ENCODE data around the gene LGMN.

LGMN gene

DNA sequence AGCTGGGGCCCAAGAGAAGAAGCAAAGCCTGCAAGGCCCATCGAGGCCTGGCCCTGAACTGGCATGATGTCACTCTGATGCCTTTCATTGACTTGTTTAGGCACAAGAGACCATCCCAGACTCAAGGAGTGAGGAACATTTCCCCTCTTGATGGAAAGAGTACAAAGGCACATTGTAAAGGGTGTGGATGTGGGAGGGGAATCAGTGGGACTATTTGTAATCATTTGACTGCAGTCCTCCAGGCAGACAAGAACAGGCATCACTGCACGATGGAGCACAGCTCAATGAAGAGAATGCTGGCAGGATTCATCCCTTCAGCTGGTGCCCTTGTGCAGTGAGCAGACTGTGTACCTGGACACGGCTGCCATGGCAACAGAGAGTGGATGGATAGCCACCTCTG, 87.9 kb downstream of the LGMN start:
- TF ChIP-seq GATA3 (IDR thresholded peaks at IDR 0.05; ENCODE audit: low read depth, low read length) = no peak
- no peak for TF ChIP-seq GATA2 (IDR thresholded peaks at IDR 0.05; ENCODE audit: low read depth, low read length)

DNA sequence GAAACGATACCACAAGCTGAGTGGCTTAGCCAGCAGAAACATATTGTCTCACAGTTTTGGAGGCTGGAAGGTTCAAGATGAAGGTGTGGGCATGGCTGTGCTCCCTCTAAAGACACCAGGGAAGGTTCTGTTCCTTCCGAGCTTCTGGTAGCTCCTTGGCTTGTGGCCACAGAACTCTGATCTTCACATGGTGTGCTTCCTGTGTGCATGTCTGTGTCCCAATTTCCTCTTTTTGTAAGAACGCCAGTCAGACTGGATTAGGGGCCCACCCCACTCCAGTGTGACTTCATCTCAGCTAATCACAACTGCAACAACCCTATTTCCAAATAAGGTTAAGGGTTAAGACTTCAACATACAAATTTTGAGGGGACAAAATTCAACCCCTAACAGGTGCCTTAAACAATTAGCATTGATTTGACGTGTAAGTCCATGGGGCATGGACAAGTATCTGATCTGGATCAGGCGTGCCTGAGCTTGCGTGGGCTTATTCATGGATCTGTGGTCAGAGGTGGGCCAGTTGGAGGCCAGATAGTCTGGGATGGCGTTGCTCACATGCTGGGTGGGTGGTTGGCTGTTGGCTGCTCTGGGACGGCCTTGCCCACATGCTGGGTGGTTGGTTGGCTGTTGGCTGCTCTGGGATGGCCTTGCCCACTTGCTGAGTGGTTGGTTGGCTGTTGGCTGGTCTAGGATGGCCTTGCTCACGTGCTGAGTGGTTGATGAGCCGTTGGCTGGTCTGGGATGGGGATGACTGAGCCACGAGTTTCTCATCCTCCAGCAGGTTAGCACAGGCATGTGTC, 88.5 kb downstream of the LGMN start:
- TF ChIP-seq GATA3 (IDR thresholded peaks at IDR 0.05; ENCODE audit: low read depth, low read length) = no peak
- TF ChIP-seq GATA2 (IDR thresholded peaks at IDR 0.05; ENCODE audit: low read depth, low read length) = no peak

DNA sequence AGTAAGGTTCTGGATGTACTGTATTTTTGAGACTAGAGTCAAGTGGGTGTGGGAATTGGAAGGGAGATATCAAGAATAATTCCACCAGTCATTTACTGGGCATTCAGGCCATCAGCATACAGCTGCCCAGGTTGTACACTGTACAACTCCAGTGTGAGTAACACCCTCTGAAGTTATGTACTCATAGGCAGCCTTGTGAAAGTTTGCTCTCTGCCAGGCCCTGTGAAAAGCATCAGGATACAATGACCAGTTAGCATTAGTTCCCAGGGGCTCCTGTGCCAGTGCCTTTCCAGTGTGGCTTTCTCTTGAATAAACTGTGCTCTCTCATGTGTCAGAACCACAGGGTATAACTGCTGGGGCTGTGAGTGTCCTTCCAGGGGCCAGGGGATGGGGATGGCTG, 89.7 kb downstream of the LGMN start:
- no peak for TF ChIP-seq GATA3 (IDR thresholded peaks at IDR 0.05; ENCODE audit: low read depth, low read length)
- TF ChIP-seq GATA2 (IDR thresholded peaks at IDR 0.05; ENCODE audit: low read depth, low read length) = no peak

DNA sequence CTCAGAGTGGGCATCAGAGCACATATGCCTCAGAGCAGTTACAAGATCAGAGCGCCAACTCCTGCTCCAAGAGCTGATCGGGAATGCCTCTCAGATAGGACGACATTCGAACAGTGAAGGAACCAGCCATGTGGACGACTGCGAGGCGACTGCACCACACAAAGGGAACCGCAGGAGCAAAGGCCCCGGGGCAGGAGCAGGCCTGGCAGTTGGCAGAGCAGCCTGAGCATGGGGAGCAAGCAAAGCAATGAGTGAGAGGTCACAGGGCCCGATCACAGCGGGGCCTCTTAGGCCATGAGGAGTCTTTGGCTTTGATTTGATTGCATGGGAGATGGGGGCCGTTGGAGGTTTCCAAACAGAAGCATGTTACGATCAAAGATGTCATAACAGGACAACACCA, 90.3 kb downstream of the LGMN start:
- no peak for TF ChIP-seq GATA3 (IDR thresholded peaks at IDR 0.05; ENCODE audit: low read depth, low read length)
- no peak for TF ChIP-seq GATA2 (IDR thresholded peaks at IDR 0.05; ENCODE audit: low read depth, low read length)

DNA sequence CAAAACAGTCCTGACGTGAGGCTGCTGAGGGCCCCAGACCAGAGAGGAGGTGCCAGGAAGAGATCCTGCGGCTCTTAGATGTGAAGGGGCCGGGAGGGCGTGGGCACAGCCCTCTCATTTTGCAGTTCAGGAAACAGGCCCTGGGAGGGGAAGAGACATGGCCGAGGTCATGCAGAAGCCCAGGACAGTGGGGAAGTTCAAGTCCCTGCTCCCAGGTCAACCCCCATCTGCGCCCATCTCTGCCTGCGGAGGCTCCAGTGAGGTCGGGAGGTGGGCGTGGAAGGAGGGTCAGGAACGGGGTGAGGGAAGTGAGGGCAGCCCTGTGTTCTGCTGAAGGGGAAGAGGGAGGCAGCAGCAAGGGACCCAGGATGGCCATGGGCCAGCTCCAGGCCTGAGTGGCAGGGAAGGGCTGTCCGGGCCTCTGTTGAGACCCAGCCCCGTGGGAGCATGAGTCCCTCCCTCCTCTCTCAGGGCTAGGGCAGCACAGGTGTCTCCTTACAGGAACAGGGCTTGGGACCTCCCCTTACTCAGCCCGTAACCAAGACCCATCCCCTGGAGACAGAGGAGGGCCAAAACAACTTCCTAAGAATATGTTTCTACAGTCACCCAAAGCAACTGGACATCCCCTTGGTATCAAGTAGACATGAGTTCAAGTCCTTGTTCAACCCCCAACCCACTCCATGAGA, 90.8 kb downstream of the LGMN start:
- TF ChIP-seq GATA3 (IDR thresholded peaks at IDR 0.05; ENCODE audit: low read depth, low read length) (no peak), GATA2 (IDR thresholded peaks at IDR 0.05; ENCODE audit: low read depth, low read length) (no peak)

DNA sequence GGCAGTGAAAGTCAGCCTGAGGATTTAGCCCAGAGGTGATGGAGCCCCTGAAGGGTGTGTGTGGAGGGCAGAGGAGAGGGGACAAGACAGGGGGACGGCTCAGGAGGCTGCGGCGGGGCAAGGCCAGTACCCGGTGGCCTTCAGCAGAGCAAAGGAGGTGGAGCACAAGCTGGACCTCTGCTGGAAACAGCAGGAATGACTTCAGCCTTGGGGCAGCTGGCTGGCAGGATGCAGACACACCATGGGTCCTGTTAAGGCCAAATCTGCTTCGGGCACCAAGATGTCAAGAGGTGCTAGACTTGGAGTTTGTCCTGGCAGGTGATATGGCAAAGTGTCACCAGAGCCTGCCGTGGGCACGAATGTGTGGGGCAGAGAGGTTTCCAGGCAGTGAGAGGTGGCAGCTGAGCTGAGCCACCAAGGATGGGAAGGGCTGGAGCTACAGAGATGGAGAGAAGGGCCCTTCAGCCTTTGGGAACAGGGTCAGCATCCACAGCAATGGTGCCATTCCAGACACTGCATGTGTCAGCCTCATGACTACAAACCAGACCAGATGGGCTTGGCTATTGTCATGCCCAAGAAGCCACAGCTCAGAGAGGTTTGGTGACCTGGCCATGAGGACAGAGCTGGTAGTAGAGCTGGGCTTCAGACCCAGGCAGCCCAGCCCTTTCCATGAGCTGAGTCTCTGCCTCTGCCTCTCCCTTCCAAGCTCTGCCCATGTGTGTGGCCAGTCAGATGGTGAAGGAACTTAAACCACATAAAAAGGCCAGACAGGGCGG, 91.9 kb downstream of the LGMN start:
- TF ChIP-seq GATA3 (IDR thresholded peaks at IDR 0.05; ENCODE audit: low read depth, low read length) (no peak), GATA2 (IDR thresholded peaks at IDR 0.05; ENCODE audit: low read depth, low read length) (no peak)

DNA sequence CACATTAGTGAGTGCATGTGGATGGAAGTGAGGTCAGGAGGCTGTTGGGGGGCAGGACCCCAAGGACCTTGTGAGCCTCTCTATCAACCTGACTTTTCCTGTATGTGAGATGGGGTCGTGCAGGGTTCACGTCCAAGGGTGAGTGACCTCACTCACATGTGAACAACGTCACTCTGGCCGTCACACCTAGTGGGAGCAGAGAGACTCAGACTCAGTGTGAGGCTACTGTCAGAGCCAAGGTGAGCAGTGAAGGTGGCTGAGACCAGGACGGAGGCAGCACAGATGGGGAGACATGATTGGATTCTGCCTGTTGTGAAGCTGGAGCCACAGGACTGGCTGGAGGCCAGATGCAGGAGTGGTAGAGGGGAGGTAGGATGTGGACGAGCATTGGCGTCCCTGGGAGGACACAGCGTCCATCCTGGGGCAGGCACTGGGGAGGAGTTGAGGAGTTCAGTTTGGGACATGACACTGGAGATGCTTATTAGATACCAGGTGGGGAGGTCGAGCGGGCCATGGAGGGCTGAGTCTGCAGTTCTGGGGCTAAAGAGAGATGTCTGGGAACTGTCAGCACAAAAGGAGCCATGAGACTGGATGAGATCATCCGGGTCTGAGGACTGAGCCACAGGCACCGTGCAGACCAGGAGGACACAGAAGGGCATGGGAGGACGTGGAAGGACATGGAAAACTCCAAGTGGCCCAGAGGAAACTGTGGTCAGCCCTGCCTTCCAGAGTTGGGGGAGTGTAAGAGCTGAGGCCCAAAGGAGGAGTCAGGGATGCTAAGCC, 92.8 kb downstream of the LGMN start:
- TF ChIP-seq GATA2 (IDR thresholded peaks at IDR 0.05; ENCODE audit: low read depth, low read length) = no peak
- no peak for TF ChIP-seq GATA3 (IDR thresholded peaks at IDR 0.05; ENCODE audit: low read depth, low read length)

DNA sequence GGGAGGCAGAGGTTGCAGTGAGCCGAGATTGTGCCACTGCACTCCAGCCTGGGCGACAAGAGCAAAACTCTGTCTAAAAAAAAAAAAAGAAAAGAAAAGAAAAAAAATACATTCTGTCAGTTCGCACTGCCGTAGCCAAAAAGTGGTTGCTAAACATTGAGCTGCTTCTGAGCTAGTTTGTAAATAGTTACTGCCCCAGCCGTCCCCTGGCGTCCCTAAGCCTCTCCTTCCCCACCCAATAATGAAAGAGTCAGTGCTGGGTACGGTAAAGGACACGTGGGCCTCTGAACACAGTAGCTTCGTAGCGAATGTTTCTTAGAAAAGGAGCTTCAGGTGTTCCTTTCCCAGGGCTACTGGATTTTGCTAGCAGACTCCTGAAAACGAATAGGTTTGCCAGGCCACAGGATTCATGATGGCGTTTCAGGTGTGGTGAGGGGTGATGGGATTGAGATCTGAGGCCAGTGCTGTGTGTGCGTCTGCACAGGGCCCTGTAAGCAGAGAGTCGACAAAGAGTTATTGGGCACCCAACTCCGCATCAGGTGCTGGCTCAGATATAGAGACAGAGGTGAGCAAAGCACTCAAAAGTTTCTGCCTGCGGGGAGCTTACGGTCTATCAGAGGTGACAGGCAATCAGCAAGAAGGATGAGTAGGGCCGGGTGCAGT, 94.1 kb downstream of the LGMN start:
- no peak for TF ChIP-seq GATA3 (IDR thresholded peaks at IDR 0.05; ENCODE audit: low read depth, low read length)
- no peak for TF ChIP-seq GATA2 (IDR thresholded peaks at IDR 0.05; ENCODE audit: low read depth, low read length)
